HFF-Myc (cell line): ENCODE measurements around the gene RABEP2.

ENCODE experiments used
- DNase-seq: peaks from one replicate; pipeline ENCODE4 v3.0.0-alpha.2; 2011; ENCODE audit warnings: low read depth; ENCODE audit errors: extremely low read depth
- H3K4me3 ChIP-seq: replicated peaks from 2 replicates; pipeline ENCODE4 v1.5.1; 2011; ENCODE audit warnings: low read depth, mild to moderate bottlenecking, control low read depth, low read length
- TF ChIP-seq, protein P1 (sequence below): IDR thresholded peaks from 2 replicates; pipeline ENCODE4 v1.5.1; 2012; ENCODE audit warnings: mild to moderate bottlenecking, low read depth, low read length, control low read depth; ENCODE audit errors: missing control alignments

RABEP2 gene

GRCh38 chr16:28866454-28866804 is 58.6 kb downstream of the RABEP2 start:
- TF ChIP-seq, protein P1, sequence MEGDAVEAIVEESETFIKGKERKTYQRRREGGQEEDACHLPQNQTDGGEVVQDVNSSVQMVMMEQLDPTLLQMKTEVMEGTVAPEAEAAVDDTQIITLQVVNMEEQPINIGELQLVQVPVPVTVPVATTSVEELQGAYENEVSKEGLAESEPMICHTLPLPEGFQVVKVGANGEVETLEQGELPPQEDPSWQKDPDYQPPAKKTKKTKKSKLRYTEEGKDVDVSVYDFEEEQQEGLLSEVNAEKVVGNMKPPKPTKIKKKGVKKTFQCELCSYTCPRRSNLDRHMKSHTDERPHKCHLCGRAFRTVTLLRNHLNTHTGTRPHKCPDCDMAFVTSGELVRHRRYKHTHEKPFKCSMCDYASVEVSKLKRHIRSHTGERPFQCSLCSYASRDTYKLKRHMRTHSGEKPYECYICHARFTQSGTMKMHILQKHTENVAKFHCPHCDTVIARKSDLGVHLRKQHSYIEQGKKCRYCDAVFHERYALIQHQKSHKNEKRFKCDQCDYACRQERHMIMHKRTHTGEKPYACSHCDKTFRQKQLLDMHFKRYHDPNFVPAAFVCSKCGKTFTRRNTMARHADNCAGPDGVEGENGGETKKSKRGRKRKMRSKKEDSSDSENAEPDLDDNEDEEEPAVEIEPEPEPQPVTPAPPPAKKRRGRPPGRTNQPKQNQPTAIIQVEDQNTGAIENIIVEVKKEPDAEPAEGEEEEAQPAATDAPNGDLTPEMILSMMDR: no peak
- H3K4me3 ChIP-seq: no peak overlapping the region
- no peak for DNase-seq

DNA sequence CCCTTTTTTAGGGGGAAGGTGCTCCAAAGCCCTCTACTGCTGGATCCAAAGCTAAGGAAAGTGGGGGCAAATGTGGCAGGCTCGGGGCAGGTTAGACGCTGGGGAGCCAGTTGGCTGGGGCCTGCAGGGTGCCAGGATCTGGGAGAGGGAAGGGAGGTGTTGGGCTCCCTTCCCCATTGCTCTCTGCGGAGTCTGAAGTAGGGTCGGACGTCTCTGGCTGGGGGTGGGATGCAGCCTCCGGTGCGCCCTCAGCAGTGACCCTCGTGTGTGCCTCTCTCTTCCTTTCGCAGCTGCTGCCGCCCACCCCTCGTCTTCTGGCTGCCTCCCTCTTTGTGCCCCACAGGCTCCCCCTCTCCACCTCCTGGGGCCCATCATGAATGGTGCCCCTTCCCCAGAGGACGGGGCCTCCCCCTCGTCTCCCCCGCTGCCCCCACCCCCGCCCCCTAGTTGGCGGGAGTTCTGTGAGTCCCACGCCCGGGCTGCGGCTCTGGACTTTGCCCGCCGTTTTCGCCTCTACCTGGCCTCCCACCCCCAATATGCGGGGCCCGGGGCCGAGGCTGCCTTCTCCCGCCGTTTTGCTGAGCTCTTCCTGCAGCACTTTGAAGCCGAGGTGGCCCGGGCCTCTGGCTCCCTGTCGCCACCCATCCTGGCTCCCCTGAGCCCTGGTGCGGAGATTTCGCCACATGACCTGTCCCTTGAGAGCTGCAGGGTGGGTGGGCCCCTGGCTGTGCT is 59.1 kb downstream of the RABEP2 start:
- no peak for DNase-seq
- TF ChIP-seq, protein P1: no peak
- H3K4me3 ChIP-seq: no peak overlapping the region

GRCh38 chr16:28865001-28865688 is 59.9 kb downstream of the RABEP2 start:
- H3K4me3 ChIP-seq: peak overlapping the region; percentile 88
- DNase-seq: no peak
- TF ChIP-seq, protein P1: no peak

DNA sequence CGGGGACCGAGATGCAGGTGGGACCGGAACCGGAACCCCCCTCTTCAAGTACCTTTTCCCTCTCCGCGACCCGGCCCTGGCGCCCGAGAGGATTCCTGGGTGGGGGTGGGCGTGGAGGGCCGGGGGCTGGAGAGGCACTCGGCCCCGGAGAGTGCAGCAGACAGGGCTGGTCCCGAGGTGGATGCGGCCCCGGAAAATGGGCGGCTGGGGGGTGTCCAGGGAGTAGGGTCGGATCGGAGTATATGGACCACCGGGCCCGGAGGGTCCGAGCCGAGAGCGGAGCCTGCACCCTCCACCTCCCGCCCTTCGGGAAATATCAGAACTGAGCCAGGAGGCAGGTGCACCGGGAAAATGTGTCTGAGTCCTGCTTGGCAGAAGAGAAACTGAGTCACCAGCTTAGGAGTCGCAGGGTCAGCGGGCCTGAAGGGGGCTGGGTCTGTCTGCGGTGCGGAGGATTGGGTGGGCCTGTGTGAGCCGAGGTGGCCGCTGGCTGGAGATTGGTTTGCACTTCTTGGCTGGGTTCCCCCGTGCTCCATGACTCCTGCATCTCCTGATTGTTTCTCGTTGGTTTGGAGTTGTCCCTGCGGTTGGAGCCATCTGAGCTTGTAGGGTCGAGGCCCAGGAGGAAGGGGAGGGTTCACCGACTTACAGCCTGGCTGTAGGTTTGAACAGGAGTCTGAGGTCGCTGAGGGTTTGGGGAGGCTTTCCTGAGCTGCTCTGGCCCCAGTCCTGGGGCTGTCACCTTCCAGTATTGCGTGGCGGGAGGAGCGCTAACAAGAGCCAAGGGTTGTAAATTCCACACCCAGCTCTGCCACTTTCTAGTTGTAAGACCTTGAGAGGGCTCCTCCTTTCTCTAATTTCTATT is 60.9 kb downstream of the RABEP2 start:
- no peak for DNase-seq
- TF ChIP-seq, protein P1: no peak
- peak overlapping the region; percentile 88 for H3K4me3 ChIP-seq

GRCh38 chr16:28859326-28859725 is 65.7 kb downstream of the RABEP2 start:
- no peak overlapping the region for H3K4me3 ChIP-seq
- no peak for DNase-seq
- TF ChIP-seq, protein P1: no peak

DNA sequence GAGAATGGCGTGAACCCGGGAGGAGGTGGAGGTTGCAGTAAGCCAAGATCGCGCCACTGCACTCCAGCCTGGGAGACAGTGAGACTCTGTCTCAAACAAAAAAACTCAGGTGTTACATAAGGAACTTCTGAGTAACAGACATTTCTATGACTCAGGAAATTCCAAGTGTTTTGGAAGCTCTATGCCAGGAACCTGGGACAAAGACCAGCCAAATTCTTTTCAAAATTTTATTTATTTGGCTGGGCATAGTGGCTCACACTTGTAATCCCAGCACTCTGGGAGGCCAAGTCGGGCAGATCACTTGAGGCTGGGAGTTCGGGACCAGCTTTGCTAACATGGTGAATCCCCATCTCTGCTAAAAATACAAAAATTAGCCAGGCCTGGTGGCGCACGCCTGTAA is 66.6 kb downstream of the RABEP2 start:
- TF ChIP-seq, protein P1: no peak
- H3K4me3 ChIP-seq: no peak overlapping the region
- no peak for DNase-seq
